Measurements from ENCODE around the gene EGFR.

Gene EGFR

DNA sequence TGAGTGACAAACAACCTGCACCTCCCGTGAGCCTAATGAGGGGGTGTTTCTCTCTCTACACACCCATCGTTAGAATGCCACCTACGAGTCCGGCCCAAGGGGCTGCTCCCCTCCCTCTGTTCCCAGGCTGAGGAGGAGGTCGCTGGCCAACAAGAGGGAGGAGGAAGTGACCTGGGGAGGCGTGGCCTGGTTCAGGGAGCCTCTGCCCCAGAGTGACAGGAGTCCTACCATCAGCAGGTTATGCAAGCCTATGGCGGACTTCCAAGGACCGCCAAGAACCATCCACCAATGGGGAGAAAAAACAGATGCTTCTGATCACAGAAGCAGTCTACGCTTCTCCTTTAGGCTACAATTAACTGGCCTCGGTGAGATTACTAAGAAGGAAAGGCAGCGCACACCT, 12.3 kb upstream of the EGFR start:
- DNase-seq (ENCODE audit: low read depth in 2 of 3, low spot score in 1 of 3): no peak

DNA sequence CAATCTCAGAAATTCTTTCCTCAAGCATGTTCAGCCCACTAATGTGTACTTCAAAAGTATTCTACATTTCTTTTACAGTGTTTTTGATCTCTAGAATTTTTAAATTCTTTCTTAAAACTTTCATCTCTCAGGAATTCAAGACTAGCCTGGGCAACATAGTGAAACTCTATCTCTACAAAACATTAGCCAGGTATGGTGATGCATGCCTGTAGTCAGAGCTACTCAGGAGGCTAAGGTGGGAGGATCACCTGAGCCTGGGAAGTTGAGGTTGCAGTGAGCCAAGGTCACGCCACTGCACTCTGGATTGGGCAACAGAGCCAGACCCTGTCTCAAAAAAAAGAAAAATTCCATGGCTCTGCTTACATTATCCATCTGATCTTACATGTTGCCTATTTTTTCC, 5.0 kb upstream of the EGFR start:
- DNase-seq (ENCODE audit: low read depth in 2 of 3, low spot score in 1 of 3): no peak

GRCh38 chr7:55016061-55016745, 2.6 kb upstream of the EGFR start:
- DNase-seq (ENCODE audit: low read depth in 2 of 3, low spot score in 1 of 3): no peak

DNA sequence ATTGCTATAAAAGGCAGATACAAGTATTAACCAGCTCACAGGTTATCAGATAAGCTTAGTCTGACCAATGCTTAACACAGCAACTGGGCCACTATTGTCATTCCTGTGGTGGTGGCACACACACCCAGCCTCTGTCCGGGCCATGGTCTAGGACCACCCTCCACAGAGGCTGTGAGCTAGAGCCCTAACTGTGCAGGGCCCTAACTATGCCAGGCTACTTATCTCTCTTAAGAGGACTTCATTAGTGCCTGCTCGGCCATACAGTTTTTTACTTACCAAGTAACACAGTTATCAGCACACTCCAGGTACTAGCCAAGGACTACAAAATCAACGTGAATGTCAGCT, 2.1 kb upstream of the EGFR start:
- no peak for DNase-seq (ENCODE audit: low read depth in 2 of 3, low spot score in 1 of 3)

DNA sequence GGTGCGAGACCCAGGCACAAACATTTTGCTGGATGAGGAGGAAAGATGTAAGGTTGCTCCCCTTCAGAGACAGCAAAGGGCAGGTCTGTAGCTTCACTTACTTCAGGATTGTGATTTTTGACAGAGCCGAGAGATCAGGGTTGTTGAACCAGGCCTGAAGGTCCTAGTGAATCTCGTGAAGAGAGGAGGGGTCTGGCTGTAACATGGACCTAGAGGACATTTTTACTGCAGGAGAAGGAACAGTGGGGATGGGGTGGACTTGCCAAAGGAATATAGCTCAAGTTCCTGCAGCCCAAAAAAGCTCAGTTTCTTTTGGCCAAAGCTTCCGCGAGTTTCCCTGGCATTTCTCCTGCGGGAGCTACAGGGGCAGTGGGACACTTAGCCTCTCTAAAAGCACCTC, 976 bp upstream of the EGFR start:
- DNase-seq (ENCODE audit: low read depth in 2 of 3, low spot score in 1 of 3): no peak

GRCh38 chr7:55019191-55019690, 424 bp downstream of the EGFR start:
- DNase-seq (ENCODE audit: low read depth in 2 of 3, low spot score in 1 of 3): no peak

DNA sequence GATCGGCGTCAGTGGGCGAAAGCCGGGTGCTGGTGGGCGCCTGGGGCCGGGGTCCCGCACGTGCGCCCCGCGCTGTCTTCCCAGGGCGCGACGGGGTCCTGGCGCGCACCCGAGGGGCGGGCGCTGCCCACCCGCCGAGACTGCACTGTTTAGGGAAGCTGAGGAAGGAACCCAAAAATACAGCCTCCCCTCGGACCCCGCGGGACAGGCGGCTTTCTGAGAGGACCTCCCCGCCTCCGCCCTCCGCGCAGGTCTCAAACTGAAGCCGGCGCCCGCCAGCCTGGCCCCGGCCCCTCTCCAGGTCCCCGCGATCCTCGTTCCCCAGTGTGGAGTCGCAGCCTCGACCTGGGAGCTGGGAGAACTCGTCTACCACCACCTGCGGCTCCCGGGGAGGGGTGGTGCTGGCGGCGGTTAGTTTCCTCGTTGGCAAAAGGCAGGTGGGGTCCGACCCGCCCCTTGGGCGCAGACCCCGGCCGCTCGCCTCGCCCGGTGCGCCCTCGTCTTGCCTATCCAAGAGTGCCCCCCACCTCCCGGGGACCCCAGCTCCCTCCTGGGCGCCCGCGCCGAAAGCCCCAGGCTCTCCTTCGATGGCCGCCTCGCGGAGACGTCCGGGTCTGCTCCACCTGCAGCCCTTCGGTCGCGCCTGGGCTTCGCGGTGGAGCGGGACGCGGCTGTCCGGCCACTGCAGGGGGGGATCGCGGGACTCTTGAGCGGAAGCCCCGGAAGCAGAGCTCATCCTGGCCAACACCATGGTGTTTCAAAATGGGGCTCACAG, 1.1 kb downstream of the EGFR start:
- no peak for DNase-seq (ENCODE audit: low read depth in 2 of 3, low spot score in 1 of 3)

- no peak for DNase-seq (ENCODE audit: low read depth in 2 of 3, low spot score in 1 of 3)
These were observed 1.7 kb downstream of the EGFR start for GRCh38 chr7:55020466-55020871.

GRCh38 chr7:55021053-55021452, 2.2 kb downstream of the EGFR start:
- no peak for DNase-seq (ENCODE audit: low read depth in 2 of 3, low spot score in 1 of 3)

- DNase-seq (ENCODE audit: low read depth in 2 of 3, low spot score in 1 of 3): no peak
These were observed 3.5 kb downstream of the EGFR start for GRCh38 chr7:55022002-55022985.

DNA sequence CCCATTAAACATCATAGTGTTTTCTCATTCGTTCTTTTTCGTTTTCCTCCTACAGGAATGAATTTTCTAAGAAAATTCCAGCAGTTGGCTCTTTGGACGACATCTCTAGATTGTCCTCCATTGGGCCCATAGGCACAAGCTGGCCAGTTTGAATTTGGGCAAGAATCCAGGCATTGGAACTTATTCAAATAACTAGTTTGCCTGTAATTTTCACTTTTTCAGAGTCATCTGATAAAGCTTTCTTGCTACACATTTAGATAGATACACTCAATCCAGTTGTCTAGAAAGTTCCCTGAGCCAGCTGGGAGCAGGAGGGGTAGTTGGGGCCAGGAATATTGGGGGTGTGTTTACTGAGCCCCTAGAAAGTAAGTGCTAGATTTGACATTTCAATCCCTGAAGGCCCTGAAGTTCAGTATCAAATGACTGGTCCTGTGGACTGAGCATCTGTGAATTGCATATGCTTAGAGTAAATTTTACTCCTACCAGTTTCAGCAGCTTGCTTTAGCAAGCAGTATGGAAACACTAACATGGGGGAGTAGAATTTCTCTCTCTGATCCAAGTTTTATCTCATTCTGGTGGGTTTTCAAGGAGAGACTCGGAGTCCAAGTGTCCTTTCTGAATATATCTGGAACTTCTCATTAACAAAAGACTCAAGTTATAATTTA, 5.2 kb downstream of the EGFR start:
- DNase-seq (ENCODE audit: low read depth in 2 of 3, low spot score in 1 of 3): no peak

GRCh38 chr7:55024776-55025175, 6.0 kb downstream of the EGFR start:
- DNase-seq (ENCODE audit: low read depth in 2 of 3, low spot score in 1 of 3): no peak

DNA sequence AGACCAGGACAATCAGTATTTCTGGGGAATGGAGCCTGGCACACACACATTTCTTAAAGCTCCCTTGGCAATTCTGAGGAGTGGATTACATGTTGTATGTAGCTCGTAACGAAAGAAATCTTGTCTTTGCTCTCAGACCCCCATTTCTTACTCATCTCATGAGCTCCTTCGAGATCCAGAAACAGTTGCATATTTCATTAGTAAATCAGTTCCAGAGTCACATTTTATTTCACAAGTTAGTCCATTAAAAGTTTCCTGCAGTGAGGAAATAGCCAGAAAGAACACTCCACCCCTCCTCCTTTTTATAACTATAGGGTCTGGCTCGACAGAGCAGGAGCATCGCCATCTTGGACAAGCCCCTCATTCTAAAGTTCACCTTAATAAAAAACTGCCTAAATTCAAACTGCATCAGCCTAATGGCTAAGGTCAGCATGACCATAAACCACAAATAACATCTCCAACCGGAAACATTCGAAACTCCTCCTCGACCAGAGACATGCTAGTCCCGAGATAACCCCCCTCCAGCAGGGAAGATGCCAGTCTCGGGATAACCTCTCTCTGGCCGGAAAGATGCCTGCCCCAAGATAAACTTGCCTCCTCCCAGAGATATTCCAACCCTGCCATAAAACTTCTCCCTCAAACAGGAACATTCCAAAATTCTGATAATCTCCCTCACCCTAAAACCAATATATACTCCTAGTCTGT, 7.4 kb downstream of the EGFR start:
- no peak for DNase-seq (ENCODE audit: low read depth in 2 of 3, low spot score in 1 of 3)

GRCh38 chr7:55026867-55027490, 8.2 kb downstream of the EGFR start:
- no peak for DNase-seq (ENCODE audit: low read depth in 2 of 3, low spot score in 1 of 3)

DNA sequence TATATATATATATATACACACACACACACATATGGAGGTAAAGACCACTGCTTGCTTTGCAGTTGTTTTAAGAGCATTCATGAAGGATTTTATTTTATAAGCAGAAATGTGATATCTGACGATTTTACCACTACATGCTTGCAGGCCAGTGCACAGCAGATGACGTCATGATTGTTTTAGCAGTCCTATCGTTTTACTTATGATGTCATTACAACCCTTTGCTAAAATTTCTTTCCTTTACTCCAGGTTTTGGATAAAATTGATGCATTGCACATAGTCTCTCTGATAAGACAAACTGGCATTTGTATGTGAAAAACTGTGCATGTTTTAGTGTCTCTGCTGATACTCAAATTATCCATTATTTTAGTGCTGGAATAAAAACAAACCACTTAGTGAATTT, 9.2 kb downstream of the EGFR start:
- no peak for DNase-seq (ENCODE audit: low read depth in 2 of 3, low spot score in 1 of 3)

DNA sequence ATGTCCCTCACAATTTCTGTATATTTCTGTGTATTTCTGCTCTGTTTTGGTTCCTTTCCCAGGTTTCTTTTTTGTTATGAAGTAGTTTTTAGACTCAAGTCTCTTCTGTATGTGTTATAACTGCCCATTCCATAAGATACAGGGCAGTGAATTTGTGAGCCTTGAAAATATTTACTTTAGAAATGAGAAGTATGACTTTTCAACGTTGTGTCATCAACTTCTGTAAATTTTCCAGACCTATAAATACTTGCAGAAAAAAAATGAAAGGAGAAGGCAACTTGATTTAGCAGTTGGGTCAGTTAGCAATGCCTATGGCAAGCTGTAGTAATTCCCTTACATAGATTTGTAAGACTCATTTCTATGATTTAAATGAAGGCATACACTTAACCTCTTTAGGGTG, 11.5 kb downstream of the EGFR start:
- no peak for DNase-seq (ENCODE audit: low read depth in 2 of 3, low spot score in 1 of 3)

DNA sequence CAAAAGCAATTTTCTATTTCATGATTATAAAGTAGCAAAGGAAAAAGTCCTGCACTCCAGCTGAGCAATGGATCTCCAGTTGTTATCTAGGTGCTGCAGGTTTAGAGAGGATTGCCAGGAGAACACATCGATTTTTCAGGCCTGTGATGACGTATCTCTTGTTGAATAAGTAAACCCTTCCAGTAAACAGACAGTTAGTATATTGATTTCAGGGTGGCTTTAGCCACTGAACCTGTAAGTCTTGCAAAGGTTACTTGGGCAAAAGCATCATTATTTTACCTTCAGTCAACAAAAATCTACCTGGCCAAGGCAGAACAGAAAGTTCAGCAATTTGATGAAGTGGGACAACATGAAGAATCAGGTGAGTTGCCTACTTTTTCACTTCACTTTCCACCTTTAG, 12.3 kb downstream of the EGFR start:
- DNase-seq (ENCODE audit: low read depth in 2 of 3, low spot score in 1 of 3): no peak

DNA sequence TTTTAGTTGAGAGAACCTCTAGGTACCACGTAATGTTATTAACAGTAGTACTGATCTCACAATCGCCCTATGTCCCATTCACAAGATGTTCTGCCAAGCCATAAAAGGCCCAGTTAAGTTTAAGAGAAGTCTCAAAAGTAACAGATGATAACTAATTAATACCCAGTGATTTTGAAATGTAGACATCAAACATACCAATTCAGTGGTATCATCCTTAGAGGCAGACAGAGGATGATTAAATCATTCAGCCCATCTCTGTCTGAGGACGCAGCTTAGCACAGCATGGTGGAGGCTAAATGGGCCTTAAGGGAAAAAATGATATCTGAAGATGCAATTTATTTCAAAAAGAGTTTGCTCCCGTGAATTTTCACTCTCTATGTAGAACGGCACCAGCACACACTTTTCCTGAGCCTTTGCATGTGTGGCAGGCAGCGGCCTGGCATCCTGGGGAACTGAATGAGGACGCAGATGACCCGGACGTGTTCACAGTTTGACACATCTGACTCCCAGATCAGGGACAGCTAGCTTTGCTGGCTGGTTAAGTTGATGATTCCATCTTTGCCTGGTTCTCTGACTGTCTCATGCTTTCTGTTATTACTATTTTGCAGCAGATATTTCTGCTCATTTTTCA, 13.4 kb downstream of the EGFR start:
- no peak for DNase-seq (ENCODE audit: low read depth in 2 of 3, low spot score in 1 of 3)

GRCh38 chr7:55033236-55033846, 14.5 kb downstream of the EGFR start:
- DNase-seq (ENCODE audit: low read depth in 2 of 3, low spot score in 1 of 3): no peak

Measured in stimulated activated CD4-positive, alpha-beta T cell treated with anti-CD3 and anti-CD28 coated beads, Interleukin-12 subunit alpha, Interleukin-12 subunit beta, amount 100 ng/mL, for 48 hours (primary cell).